Sigmoid colon (tissue), 4 donors: ENCODE data around the gene RRP1.

Experiments
- CTCF ChIP-seq, 4 experiments: fragments of 450-650 bp in 3 of 4; fragments of 200-600 bp in 1 of 4; IDR thresholded peaks; one replicate each; pipeline ENCODE4 v1.5.1; 2016 to 2019; ENCODE audit warnings: antibody characterized with exemption in 4 of 4, mild to moderate bottlenecking in 3 of 4, moderate library complexity in 2 of 4
- EP300 ChIP-seq, 4 donors: sonication (generic); formaldehyde crosslinking; IDR thresholded peaks; one replicate each; pipeline ENCODE4 v1.6.1; 2017; ENCODE audit warnings: antibody characterized with exemption in 4 of 4
- POLR2AphosphoS5 ChIP-seq, 4 donors: sonication (generic); formaldehyde crosslinking; IDR thresholded peaks; one replicate each; pipeline ENCODE4 v1.6.1; 2017; ENCODE audit warnings: antibody characterized with exemption in 4 of 4

- no peak for TF ChIP-seq CTCF (IDR thresholded peaks at IDR 0.05)
- TF ChIP-seq EP300 (IDR thresholded peaks at IDR 0.05): no peak
- no peak for TF ChIP-seq POLR2AphosphoS5 (IDR thresholded peaks at IDR 0.05)
Observed at GRCh38 chr21:43761886-43762285, 27.5 kb upstream of the RRP1 start.
